GM21619 (cell line): ENCODE measurements around the gene CNGB1.
"Not testable (repeated sequence)": the region's sequence is repeated elsewhere in the genome, so short reads cannot be mapped to it uniquely, and the experiment has no call there.

Source experiments
- ATAC-seq: cut with Tn5 transposase; IDR thresholded peaks from one replicate; pipeline ENCODE4 v1.9.1; 2021; ENCODE audit not compliant: unreplicated experiment

Gene CNGB1

GRCh38 chr16:57938484-57938883 is 32.4 kb downstream of the CNGB1 start:
- ATAC-seq = no peak

- no peak for ATAC-seq
These were observed 33.1 kb downstream of the CNGB1 start for GRCh38 chr16:57937861-57938260.

DNA sequence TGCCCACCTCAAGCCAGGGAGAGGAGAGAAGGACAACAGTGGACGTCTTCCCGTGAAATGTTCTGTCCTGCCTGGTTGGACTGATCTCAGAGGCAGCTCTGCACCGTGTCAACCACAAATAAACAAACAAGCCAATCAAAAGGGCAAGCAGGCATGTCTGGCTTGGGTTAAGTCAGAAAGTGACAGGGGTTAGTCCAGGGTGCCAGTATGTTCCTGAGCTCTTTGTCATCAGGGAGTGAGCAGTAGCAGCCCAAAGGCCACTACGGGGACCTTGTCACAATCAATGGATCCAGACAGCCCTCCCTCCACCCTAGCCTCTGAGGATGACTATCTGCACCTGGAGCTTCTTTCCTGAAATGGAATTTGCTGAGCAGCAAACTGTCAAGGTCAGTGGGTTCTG is 35.0 kb downstream of the CNGB1 start:
- ATAC-seq = no peak

- no peak for ATAC-seq
These were observed 40.4 kb downstream of the CNGB1 start for GRCh38 chr16:57930533-57930932.

GRCh38 chr16:57929250-57929649 is 41.7 kb downstream of the CNGB1 start:
- ATAC-seq = no peak

DNA sequence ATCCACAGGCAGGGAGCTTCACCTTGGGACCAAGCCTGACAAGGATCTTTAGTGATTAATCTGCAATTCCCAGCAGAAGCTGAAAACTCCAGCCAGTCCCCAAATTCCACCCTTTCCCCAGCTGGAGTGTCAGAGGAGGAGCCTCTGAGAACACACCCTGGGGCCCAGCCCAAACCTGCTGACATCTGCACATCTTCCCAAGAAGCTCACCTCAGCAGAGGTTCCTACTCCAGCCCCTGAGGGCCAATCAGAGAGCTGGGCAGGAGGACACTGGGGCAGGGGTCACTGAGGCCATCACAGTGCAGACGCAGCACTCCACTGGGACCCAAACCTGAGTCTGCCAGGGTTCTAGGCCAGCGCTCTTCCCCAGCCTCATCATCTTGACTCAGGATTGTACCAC is 44.9 kb downstream of the CNGB1 start:
- ATAC-seq = no peak

- ATAC-seq = no peak
These were observed 45.6 kb downstream of the CNGB1 start for GRCh38 chr16:57925310-57925709.

- no peak for ATAC-seq
These were observed 46.4 kb downstream of the CNGB1 start for GRCh38 chr16:57924514-57924913.

- ATAC-seq = no peak
These were observed 47.1 kb downstream of the CNGB1 start for GRCh38 chr16:57923841-57924240.

DNA sequence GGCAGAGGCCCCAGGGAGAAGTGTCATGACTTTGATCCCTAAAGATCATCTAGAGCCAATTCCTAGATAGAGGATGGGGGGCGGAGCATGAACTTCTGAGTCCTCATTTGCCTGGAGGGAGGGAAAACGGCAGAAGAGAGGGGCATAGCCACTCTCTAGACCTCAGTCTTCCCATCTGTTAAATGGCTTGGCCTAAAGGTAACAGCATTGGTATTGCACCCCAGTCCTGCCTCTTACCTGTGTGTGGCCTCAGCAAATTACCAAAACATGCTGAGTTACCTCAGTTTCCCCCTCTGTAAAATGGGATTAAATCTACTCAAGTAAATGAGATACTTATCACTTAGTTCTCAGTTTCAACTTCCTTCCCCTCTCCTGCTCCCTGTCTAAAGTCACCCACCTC is 47.5 kb downstream of the CNGB1 start:
- ATAC-seq = no peak

DNA sequence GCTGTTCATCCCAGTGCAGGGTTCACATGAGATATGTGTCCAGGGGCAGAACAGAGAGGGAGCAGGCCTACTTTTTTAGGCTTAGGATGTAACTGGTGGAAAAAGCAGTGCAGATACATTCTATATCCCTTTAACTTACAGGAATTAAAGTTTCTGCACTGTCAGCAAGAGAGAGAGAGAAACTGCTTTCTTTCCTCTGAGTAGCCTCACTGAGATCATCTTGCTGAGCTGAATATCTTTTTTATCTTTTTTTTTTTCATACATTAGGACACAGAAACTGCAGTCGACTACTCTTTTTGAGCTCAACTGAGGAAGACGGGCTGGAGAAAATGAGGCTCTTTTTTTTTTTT is 50.1 kb downstream of the CNGB1 start:
- ATAC-seq = no peak

GRCh38 chr16:57920215-57920879 is 50.6 kb downstream of the CNGB1 start:
- ATAC-seq = no peak

- no peak for ATAC-seq
These were observed 51.9 kb downstream of the CNGB1 start for GRCh38 chr16:57918994-57919393.

DNA sequence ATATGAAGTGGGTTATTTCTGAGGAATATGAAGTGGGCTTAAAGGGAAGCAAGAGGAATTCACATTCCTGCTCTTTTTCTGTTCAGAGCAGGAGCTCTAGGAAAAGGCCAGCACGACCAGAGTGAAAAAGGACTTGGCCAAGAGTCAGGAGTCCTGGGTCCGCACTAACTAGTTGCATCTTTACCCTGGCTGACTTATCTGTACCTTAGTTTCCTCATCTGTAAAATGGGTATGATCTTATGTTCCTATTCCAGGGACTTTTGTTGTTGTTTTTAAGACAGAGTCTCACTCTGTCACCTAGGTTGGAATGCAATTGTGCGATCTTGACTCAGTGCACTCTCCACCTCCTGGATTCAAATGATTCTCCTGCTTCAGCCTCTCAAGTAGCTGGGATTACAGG is 52.5 kb downstream of the CNGB1 start:
- no peak for ATAC-seq

GRCh38 chr16:57917929-57918328 is 53.0 kb downstream of the CNGB1 start:
- not testable (repeated sequence) for ATAC-seq

DNA sequence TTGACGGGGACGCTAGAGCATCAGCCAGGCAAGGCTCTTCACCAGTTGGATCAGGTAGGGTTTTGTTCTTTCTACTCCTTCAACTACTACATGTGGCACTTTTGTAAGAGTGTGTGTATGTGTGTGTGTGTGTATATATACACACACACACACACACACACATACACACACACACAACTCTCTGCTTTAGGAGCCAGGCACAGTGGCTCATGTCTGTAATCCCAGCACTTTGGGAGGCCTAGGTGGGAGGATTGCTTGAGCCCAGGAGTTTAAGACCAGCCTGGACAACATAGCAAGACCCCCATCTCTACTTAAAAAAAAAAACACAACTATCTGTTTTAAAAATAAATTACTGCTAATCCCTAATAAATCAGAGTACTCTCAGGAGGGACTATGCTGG is 53.4 kb downstream of the CNGB1 start:
- ATAC-seq = not testable (repeated sequence)

DNA sequence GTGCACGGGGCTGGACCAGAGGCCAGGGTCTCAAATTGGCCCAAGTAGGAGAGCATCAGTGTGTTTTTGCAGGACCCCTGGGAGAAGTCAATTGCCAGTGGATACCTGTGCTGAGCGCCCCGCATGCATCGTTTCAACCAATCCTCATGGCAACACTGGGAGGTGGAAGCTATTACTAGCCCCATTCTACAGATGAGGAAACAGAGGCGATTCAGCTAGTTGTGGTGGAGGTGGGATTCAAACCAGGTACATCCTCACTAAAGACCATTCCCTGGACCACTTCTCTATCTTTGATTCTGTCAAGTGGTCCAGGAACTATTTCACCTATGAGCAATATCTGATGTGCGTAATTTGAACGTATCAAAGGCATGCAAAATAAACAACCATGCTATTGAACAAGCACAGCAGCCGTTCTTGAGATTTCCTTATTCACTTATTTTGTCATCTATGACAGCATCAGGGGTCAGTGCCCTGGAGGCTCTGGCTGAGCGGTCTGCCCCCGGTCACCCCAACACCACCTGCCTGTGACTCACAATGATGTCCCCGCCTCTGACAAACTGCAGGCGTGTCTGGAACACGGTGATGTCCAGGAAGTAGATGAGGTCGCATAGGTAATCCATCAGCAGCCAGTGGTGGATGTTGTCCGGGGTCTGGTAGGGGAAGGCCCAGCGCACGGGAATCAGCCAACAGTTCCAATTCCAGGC is 54.0 kb downstream of the CNGB1 start:
- no peak for ATAC-seq

- no peak for ATAC-seq
These were observed 55.0 kb downstream of the CNGB1 start for GRCh38 chr16:57915811-57916488.

GRCh38 chr16:57915267-57915666 is 55.7 kb downstream of the CNGB1 start:
- no peak for ATAC-seq

GRCh38 chr16:57914244-57915173 is 56.4 kb downstream of the CNGB1 start:
- ATAC-seq = no peak

DNA sequence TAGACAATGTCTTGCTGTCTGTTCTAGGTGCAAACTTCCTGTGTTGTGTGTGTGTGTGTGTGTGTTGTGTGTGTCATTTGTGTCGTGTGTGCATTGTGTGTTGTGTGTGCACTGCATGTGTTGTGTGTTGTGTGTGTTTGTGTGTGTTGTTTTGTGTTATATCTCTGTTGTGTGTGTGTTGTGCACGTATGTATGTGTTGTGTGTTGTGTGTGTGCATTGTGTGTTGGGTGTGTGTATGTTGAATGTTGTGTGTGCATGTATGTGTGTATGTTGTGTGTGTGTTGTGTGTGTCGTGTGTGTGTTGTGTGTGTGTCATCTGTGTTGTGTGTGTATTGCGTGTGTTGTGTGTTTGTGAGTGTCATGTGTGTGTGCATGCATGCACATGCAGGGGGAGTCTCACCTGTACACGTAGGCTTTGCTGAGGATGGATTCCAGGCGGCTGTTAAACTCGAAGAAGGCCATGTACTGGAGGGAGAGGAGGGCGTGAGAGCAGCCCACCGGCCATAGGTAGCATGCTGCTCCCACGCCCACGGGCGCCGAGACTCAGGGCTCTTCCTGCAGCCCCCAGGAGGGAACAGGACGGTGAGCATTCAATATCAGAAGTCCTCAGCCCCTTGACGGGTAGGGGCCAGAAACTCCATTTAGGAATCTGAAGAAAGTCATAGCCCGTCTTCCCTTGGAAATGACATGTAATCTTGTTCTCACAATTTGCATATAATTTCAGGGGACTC is 58.2 kb downstream of the CNGB1 start:
- no peak for ATAC-seq
